22Rv1 (cell line): ENCODE results near the gene RAP2A.

Experiments used
- ZFX ChIP-seq: fragments of 450-650 bp; IDR thresholded peaks from 2 replicates; pipeline ENCODE4 v1.6.1; 2017; ENCODE audit warnings: antibody characterized with exemption, borderline replicate concordance
- TF ChIP-seq, protein P1 (sequence below): fragments of 450-650 bp; IDR thresholded peaks from 2 replicates; pipeline ENCODE4 v1.5.1; 2017; ENCODE audit warnings: mild to moderate bottlenecking

DNA sequence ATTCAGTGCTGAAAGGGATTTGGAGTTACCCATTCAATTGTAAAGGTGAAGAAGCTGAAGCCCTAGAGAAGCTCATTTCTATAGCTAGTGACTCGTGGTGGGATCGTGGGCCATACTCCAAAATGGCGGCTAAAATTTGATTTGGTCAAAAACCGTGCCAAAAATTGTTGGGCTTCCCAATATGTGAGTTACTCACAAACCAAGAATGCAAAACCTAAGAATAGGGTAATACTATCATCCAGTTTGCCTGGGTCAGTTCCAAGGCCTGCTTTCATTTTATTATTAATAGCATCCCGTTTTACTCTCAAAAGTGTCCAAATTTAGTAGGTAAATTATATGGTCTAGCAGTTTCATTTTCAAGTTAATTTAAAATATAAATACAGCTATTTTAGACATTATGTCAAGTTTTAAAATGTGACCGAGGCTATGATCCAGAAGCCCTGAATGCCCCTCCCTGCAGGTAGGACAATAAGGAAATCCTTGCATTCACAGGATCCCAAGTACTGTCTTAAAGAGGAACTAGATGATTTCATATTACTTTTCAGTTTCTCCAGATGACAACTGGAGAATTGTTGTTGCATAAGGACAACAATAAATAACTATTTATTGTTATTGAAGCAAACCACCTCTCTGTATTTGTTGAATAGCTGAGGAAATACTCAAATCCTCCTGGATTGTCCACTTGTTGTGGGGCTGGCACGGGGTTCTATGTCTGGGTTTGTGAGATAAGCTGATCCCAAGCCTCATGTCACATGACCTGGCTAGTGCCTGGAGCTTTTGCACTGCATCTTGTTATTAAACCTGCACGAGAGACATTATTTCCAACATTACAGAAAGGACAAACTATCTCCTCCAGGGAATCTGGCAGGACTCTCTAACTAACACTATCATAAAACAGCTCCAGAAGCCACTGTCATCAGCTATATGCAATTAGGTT lies 11.6 kb upstream of the RAP2A start:
- TF ChIP-seq, protein P1, sequence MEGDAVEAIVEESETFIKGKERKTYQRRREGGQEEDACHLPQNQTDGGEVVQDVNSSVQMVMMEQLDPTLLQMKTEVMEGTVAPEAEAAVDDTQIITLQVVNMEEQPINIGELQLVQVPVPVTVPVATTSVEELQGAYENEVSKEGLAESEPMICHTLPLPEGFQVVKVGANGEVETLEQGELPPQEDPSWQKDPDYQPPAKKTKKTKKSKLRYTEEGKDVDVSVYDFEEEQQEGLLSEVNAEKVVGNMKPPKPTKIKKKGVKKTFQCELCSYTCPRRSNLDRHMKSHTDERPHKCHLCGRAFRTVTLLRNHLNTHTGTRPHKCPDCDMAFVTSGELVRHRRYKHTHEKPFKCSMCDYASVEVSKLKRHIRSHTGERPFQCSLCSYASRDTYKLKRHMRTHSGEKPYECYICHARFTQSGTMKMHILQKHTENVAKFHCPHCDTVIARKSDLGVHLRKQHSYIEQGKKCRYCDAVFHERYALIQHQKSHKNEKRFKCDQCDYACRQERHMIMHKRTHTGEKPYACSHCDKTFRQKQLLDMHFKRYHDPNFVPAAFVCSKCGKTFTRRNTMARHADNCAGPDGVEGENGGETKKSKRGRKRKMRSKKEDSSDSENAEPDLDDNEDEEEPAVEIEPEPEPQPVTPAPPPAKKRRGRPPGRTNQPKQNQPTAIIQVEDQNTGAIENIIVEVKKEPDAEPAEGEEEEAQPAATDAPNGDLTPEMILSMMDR = no peak
- no peak for TF ChIP-seq ZFX
